OCI-LY7 (cell line): ENCODE data around the gene TLDC2. TPM values are rescaled to one million over a fixed set of nuclear protein-coding genes. Genes with fewer than 3 reads are reported as not detected.

Experiments
- BruUV-seq: library from RNA; stranded (reverse); fragments of 400-500 nt; replicated peaks from 2 replicates; lab custom pipeline; 2021; lab: Mats Ljungman, UMichigan
- CTCF ChIA-PET: fragments of 300-600 bp; sonication (Branson Sonifier 250); formaldehyde crosslinking; loops from one replicate; lab custom pipeline; 2022; ENCODE audit warnings: antibody characterized with exemption; ENCODE audit not compliant: unreplicated experiment; lab: Charles Lee
- POLR2A ChIA-PET: fragments of 300-600 bp; sonication (Branson Sonifier 250); formaldehyde crosslinking; loops from one replicate; lab custom pipeline; 2022; ENCODE audit warnings: antibody characterized with exemption; lab: Charles Lee
- DNase-seq: peaks from one replicate; pipeline ENCODE4 v3.0.0-alpha.2; 2015; ENCODE audit warnings: low spot score
- H2AFZ ChIP-seq: fragments of 200-600 bp; sonication (generic), shearing (Covaris generic); 2 replicates; pipeline ENCODE4 v1.6.1; 2014; ENCODE audit warnings: mild to moderate bottlenecking, antibody characterized with exemption, low read length, moderate library complexity
- H3K27ac ChIP-seq: fragments of 200-600 bp; sonication (generic); 2 replicates; pipeline ENCODE4 v1.5.1; 2014; ENCODE audit warnings: mixed run types, low read depth, mild to moderate bottlenecking, moderate library complexity, low read length, inconsistent platforms; ENCODE audit not compliant: poor library complexity, severe bottlenecking
- H3K36me3 ChIP-seq: fragments of 200-600 bp; sonication (generic); 2 replicates; pipeline ENCODE4 v1.6.1; 2014; ENCODE audit warnings: mild to moderate bottlenecking, antibody characterized with exemption, low read length, moderate library complexity, mixed read lengths; ENCODE audit not compliant: insufficient read depth
- H3K4me1 ChIP-seq: fragments of 200-600 bp; sonication (generic); 2 replicates; pipeline ENCODE4 v1.5.1; 2014; ENCODE audit warnings: mild to moderate bottlenecking, low read length; ENCODE audit not compliant: insufficient read depth, poor library complexity, severe bottlenecking
- H3K4me2 ChIP-seq: fragments of 200-600 bp; sonication (generic); 2 replicates; pipeline ENCODE4 v1.6.1; 2014; ENCODE audit warnings: mild to moderate bottlenecking, low read length
- H3K4me3 ChIP-seq: fragments of 200-600 bp; sonication (generic); 2 replicates; pipeline ENCODE4 v1.5.1; 2014; ENCODE audit warnings: mild to moderate bottlenecking, low read depth, low read length; ENCODE audit not compliant: poor library complexity, severe bottlenecking
- H3K79me2 ChIP-seq: fragments of 200-600 bp; sonication (generic); 2 replicates; pipeline ENCODE4 v1.6.1; 2016; ENCODE audit warnings: low read depth, mild to moderate bottlenecking, low read length, moderate library complexity, mixed read lengths; ENCODE audit not compliant: insufficient read depth
- H3K9me2 ChIP-seq: fragments of 200-600 bp; sonication (generic); 2 replicates; pipeline ENCODE4 v1.6.1; 2016; ENCODE audit warnings: mild to moderate bottlenecking, low read length, mixed read lengths; ENCODE audit not compliant: insufficient read depth
- H3K9me3 ChIP-seq: fragments of 200-600 bp; sonication (generic); 2 replicates; pipeline ENCODE4 v1.6.1; 2014; ENCODE audit warnings: mild to moderate bottlenecking, mixed run types, low read length, mixed read lengths
- H4K20me1 ChIP-seq: fragments of 200-600 bp; sonication (generic); 2 replicates; pipeline ENCODE4 v1.6.1; 2014; ENCODE audit warnings: mild to moderate bottlenecking, antibody characterized with exemption, low read length, moderate library complexity, mixed read lengths; ENCODE audit not compliant: insufficient read depth
- EZH2phosphoT487 ChIP-seq: fragments of 200-600 bp; sonication (generic); IDR thresholded peaks from 2 replicates; pipeline ENCODE4 v1.6.1; 2018; ENCODE audit warnings: low read depth, borderline replicate concordance, mild to moderate bottlenecking, mixed run types, antibody characterized with exemption, low read length, moderate library complexity, mixed read lengths
- intact Hi-C: fragments of 100-400 bp; cut with micrococcal nuclease; formaldehyde crosslinking; loops from one replicate; pipeline ENCODE4 v1.10.0; 2022; ENCODE audit not compliant: unreplicated experiment
- total RNA-seq, 2 experiments: library from RNA; depleted of rRNA in 1 of 2; stranded (reverse); fragments of >200 nt in 1 of 2; shearing (Covaris generic) in 1 of 2; gene quantifications; 2 replicates each; pipeline ENCODE4 v1.2.3, GENCODE V29; 2014 to 2022
- TF ChIP-seq, protein P1 (sequence below): fragments of 200-600 bp; sonication (generic); conservative IDR thresholded peaks from 2 replicates; pipeline ENCODE4 v1.5.1; 2014; ENCODE audit warnings: mild to moderate bottlenecking, antibody characterized with exemption, low read length, moderate library complexity, mixed read lengths

TLDC2 gene
- total RNA-seq, 2 experiments from 2014 or later: not detected

DNA sequence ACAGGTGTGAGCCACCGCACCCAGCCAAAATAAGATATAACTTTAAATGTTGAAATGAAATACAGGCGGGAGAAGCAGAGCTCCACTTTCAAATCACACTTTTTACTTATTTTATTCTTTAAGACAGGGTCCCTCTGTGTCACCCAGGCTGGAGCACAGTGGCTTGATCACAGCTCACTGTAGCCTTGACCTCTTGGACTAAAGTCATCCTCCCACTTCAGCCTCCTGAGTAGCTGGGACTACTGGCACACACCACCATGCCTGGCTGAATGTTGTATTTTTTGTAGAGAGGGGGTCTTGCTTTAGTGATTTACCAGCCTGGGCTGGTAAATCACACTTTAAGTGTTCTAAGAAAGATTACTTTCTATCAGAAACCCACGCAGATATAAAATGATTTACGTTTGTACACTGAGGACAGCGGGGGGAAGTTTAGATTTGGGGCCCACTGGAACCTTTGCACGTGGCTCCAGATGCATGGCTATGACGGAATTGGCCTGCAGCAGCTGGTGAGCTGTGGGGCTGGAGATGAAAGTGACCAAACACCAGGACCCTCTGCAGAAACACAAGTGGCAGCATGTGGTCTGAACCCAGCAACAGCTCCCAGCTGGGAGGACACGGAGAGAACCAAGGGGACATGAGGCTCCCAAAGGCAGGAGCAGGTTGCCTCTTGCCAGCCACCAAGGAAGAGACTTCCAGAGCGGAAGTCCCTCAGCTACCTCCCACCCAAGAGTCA lies 26.4 kb upstream of the TLDC2 start:
- no peaks in the 10 kb centered on the region for H3K9me2 ChIP-seq
- H4K20me1 ChIP-seq: no peaks in the 10 kb centered on the region
- H3K4me3 ChIP-seq: no peak overlapping the region
- peak overlapping the region; percentile 16; the same call in 1 of the 2 replicates for H3K4me2 ChIP-seq
- DNase-seq: peak; percentile 33
- intact Hi-C loops: no loop called here
- no TSS peak for BruUV-seq
- CTCF ChIA-PET: interaction anchor here (1.0 kb wide), 1 partner anchor 12 kb away, joined by 3 read pairs; no protein-coding TSS in a partner anchor
- peaks cover 71% of the 10 kb centered on the region for H3K4me1 ChIP-seq
- TF ChIP-seq EZH2phosphoT487: no peak
- TF ChIP-seq, protein P1, sequence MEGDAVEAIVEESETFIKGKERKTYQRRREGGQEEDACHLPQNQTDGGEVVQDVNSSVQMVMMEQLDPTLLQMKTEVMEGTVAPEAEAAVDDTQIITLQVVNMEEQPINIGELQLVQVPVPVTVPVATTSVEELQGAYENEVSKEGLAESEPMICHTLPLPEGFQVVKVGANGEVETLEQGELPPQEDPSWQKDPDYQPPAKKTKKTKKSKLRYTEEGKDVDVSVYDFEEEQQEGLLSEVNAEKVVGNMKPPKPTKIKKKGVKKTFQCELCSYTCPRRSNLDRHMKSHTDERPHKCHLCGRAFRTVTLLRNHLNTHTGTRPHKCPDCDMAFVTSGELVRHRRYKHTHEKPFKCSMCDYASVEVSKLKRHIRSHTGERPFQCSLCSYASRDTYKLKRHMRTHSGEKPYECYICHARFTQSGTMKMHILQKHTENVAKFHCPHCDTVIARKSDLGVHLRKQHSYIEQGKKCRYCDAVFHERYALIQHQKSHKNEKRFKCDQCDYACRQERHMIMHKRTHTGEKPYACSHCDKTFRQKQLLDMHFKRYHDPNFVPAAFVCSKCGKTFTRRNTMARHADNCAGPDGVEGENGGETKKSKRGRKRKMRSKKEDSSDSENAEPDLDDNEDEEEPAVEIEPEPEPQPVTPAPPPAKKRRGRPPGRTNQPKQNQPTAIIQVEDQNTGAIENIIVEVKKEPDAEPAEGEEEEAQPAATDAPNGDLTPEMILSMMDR: no peak
- POLR2A ChIA-PET: interaction anchor here (0.8 to 7.8 kb wide), 2 partner anchors 14 to 15 kb away, joined by 3 to 87 read pairs; no protein-coding TSS in a partner anchor
- H3K36me3 ChIP-seq: peaks cover 7% of the 10 kb centered on the region
- no peaks in the 10 kb centered on the region for H3K79me2 ChIP-seq
- no peak overlapping the region; the same call in 1 of the 2 replicates for H2AFZ ChIP-seq
- H3K9me3 ChIP-seq: peaks cover 6% of the 10 kb centered on the region
- H3K27ac ChIP-seq: peak overlapping the region; percentile 9

DNA sequence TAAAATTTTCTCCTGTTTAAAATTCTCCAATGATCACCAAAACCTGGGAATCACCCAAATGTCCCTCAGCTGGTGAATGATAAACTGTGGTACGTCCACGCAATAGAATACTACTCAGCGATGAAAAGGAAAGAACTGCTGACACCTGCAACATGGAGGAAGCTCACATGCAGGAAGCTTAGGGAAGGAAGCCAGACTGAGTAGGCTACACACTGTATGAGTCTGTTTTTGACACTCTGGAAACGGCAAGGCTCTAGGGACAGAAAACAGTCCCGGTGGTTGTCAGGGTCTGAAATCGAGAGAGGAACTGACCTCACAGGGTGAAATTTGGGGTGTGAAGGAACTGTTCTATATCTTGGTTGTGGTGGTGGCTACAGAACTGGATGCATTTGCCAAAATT lies 25.2 kb upstream of the TLDC2 start:
- peaks cover 59% of the 10 kb centered on the region for H3K4me1 ChIP-seq
- H3K9me2 ChIP-seq: no peaks in the 10 kb centered on the region
- POLR2A ChIA-PET: no interaction called here
- H3K4me2 ChIP-seq: no peak overlapping the region
- peaks cover 6% of the 10 kb centered on the region for H3K9me3 ChIP-seq
- CTCF ChIA-PET: no interaction called here
- H3K36me3 ChIP-seq: peaks cover 7% of the 10 kb centered on the region
- no peak overlapping the region for H2AFZ ChIP-seq
- TF ChIP-seq, protein P1: no peak
- no peak for TF ChIP-seq EZH2phosphoT487
- no peak overlapping the region for H3K4me3 ChIP-seq
- no TSS peak for BruUV-seq
- no peak for DNase-seq
- no peak overlapping the region for H3K27ac ChIP-seq
- no peaks in the 10 kb centered on the region for H4K20me1 ChIP-seq
- intact Hi-C loops: no loop called here
- no peaks in the 10 kb centered on the region for H3K79me2 ChIP-seq

DNA sequence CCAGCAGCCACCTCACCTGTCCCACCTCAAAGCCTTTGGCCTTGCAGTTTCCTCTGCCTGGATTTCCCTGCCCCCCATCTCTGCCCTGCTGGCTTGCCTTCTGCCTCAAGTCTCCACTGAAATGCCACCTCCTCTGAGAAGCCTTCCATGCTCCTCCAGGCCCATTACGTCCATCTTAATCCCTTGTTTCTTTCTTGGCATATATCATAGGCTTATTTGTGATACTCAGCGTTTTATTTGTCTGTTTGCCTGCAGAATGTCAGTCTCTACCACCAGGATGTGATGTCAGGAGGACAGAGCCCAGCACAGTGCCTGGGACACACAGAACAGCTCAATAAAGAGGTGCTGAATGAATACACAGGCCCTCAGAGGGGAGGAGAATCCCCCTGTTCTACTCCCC lies 24.4 kb upstream of the TLDC2 start:
- peaks cover 7% of the 10 kb centered on the region for H3K36me3 ChIP-seq
- H3K27ac ChIP-seq: peak overlapping the region; percentile 19
- no TSS peak for BruUV-seq
- no peaks in the 10 kb centered on the region for H4K20me1 ChIP-seq
- no peak for DNase-seq
- TF ChIP-seq EZH2phosphoT487: no peak
- TF ChIP-seq, protein P1: no peak
- intact Hi-C loops: no loop called here
- CTCF ChIA-PET: no interaction called here
- peaks cover 6% of the 10 kb centered on the region for H3K9me3 ChIP-seq
- H3K4me1 ChIP-seq: peaks cover 52% of the 10 kb centered on the region
- H3K9me2 ChIP-seq: no peaks in the 10 kb centered on the region
- no peaks in the 10 kb centered on the region for H3K79me2 ChIP-seq
- 0 out of 2 replicates have a peak overlapping the region, but pooled peaks have one; percentile 35 for H3K4me2 ChIP-seq
- no peak overlapping the region for H3K4me3 ChIP-seq
- POLR2A ChIA-PET: interaction anchor here (1.4 kb wide), 1 partner anchor 13 kb away, joined by 4 read pairs; no protein-coding TSS in a partner anchor
- H2AFZ ChIP-seq: peak overlapping the region; percentile 40; the same call in 1 of the 2 replicates
